ENCODE results near the gene ZNF48. TPM values are rescaled to one million over a fixed set of nuclear protein-coding genes. Genes with fewer than 3 reads are reported as not detected.
A peak's percentile ranks its signal among the peaks of the same experiment; 100 is the strongest.

The ZNF48 gene
- 1 to 10 TPM; 5.6 to 8.4 TPM for total RNA-seq
- long read RNA-seq, partial matches to known transcripts = 0 of 7 reads
- long read RNA-seq, other reads (novel, unspliced or antisense) = 4 of 7 reads

- DNase-seq (peak; percentile 87 to 91), ATAC-seq (peak; percentile 89)
- intact Hi-C loops (cut with DNase I, micrococcal nuclease) = no loop called here
Observed at GRCh38 chr16:30395155-30395991, at the start of gene ZNF48. ZNF48 (plus strand) TSS chr16:30395420; CDS start chr16:30395795, 375 bp downstream.

- peak in 1 of 2 donors; percentile 5 for DNase-seq
- ATAC-seq = no peak
- intact Hi-C loops (cut with DNase I, micrococcal nuclease) = no loop called here
Observed at GRCh38 chr16:30346286-30346685, 48.9 kb upstream of the ZNF48 start.

- no peak for ATAC-seq
- intact Hi-C loops (cut with DNase I, micrococcal nuclease) = no loop called here
- DNase-seq = no peak
Observed at GRCh38 chr16:30348113-30348512, 47.1 kb upstream of the ZNF48 start.

GRCh38 chr16:30348929-30349328 is 46.3 kb upstream of the ZNF48 start:
- intact Hi-C loops (cut with DNase I, micrococcal nuclease) = no loop called here
- DNase-seq = no peak
- no peak for ATAC-seq

GRCh38 chr16:30349675-30350074 is 45.5 kb upstream of the ZNF48 start:
- peak in 1 of 2 donors; percentile 8 for DNase-seq
- intact Hi-C loops (cut with DNase I, micrococcal nuclease) = no loop called here
- no peak for ATAC-seq

- DNase-seq (peak in 1 of 2 donors; percentile 9), ATAC-seq (no peak)
- intact Hi-C loops (cut with DNase I, micrococcal nuclease) = no loop called here
Observed at GRCh38 chr16:30350134-30350871, 44.9 kb upstream of the ZNF48 start.

- no peak for DNase-seq
- intact Hi-C loops (cut with DNase I, micrococcal nuclease) = no loop called here
- no peak for ATAC-seq
Observed at GRCh38 chr16:30351001-30351441, 44.2 kb upstream of the ZNF48 start.

- DNase-seq = peak in 1 of 2 donors; percentile 67
- ATAC-seq = no peak
- intact Hi-C loops (cut with DNase I, micrococcal nuclease) = no loop called here
Observed at GRCh38 chr16:30351586-30352419, 43.4 kb upstream of the ZNF48 start.

- ATAC-seq (no peak), DNase-seq (no peak)
- intact Hi-C loops (cut with DNase I, micrococcal nuclease) = no loop called here
Observed at GRCh38 chr16:30352488-30353401, 42.5 kb upstream of the ZNF48 start.

- no peak for ATAC-seq
- intact Hi-C loops (cut with DNase I, micrococcal nuclease) = no loop called here
- no peak for DNase-seq
Observed at GRCh38 chr16:30353438-30354129, 41.6 kb upstream of the ZNF48 start.

GRCh38 chr16:30354423-30355143 is 40.6 kb upstream of the ZNF48 start:
- ATAC-seq (peak; percentile 32), DNase-seq (peak in 1 of 2 donors; percentile 46)
- intact Hi-C loops (cut with DNase I, micrococcal nuclease) = no loop called here

GRCh38 chr16:30355144-30355953 is 39.9 kb upstream of the ZNF48 start, which contains the start of gene CD2BP2:
CD2BP2 (minus strand) TSS chr16:30355308; CDS start chr16:30354681, 627 bp downstream.
- intact Hi-C loops (cut with DNase I, micrococcal nuclease) = no loop called here
- ATAC-seq = peak; percentile 88
- DNase-seq = peak; percentile 95 to 98

GRCh38 chr16:30355954-30356308 is 39.3 kb upstream of the ZNF48 start:
- no peak for DNase-seq
- intact Hi-C loops (cut with DNase I, micrococcal nuclease) = no loop called here
- ATAC-seq = no peak

GRCh38 chr16:30356401-30357084 is 38.7 kb upstream of the ZNF48 start:
- ATAC-seq (peak; percentile 6), DNase-seq (peak in 1 of 2 donors; percentile 50)
- intact Hi-C loops (cut with DNase I, micrococcal nuclease) = no loop called here

GRCh38 chr16:30357085-30357714 is 38.0 kb upstream of the ZNF48 start:
- DNase-seq (no peak), ATAC-seq (no peak)
- intact Hi-C loops (cut with DNase I, micrococcal nuclease) = no loop called here

Data from left colon (tissue), 2 donors.